Adrenal gland (tissue), 12 donors: ENCODE data around the gene GNB5. TPM values are rescaled to one million over a fixed set of nuclear protein-coding genes. Genes with fewer than 3 reads are reported as not detected.
A peak's percentile ranks its signal among the peaks of the same experiment; 100 is the strongest.

Experiments
- DNase-seq, 7 donors: peaks; one replicate each; pipeline ENCODE4 v3.0.0-alpha.2; 2019 to 2020
- H3K27ac ChIP-seq, 5 donors: fragments of 200-600 bp; sonication (generic) in 4 of 5; 1 replicate in 3 of 5; 2 replicates in 2 of 5; pipeline versions ENCODE4 v1.5.1 to v1.8.0; 2016 to 2020; ENCODE audit warnings: mild to moderate bottlenecking in 1 of 5
- H3K27me3 ChIP-seq: fragments of 200-600 bp; 2 replicates; pipeline ENCODE4 v1.8.0; 2021
- H3K36me3 ChIP-seq, 2 donors: fragments of 200-600 bp; replicated peaks in 1 of 2; 1 replicate in 1 of 2; 2 replicates in 1 of 2; pipeline versions ENCODE4 v1.5.1 to v1.8.0; 2018 to 2022
- H3K4me1 ChIP-seq, 2 donors: fragments of 200-600 bp; replicated peaks in 1 of 2; 1 replicate in 1 of 2; 2 replicates in 1 of 2; pipeline versions ENCODE4 v1.5.1 to v1.8.0; 2018 to 2021
- H3K4me3 ChIP-seq, 4 donors: fragments of 200-600 bp; sonication (generic) in 3 of 4; one replicate each; pipeline ENCODE4 v1.5.1; 2016 to 2018
- H3K9me3 ChIP-seq, 3 donors: fragments of 200-600 bp; sonication (generic) in 1 of 3; replicated peaks in 1 of 3; 1 replicate in 2 of 3; 2 replicates in 1 of 3; pipeline versions ENCODE4 v1.5.1 to v1.8.0; 2016 to 2021
- CTCF ChIP-seq, 6 experiments: fragments of 450-650 bp in 4 of 6; fragments of 200-600 bp in 2 of 6; sonication (generic) in 1 of 6; IDR thresholded peaks; 1 replicate in 5 of 6; 2 replicates in 1 of 6; pipeline versions ENCODE4 v1.5.1 to v1.8.0; 2016 to 2021; ENCODE audit warnings: antibody characterized with exemption in 6 of 6, mild to moderate bottlenecking in 2 of 6, moderate library complexity in 1 of 6
- POLR2A ChIP-seq, 2 donors: fragments of 450-650 bp; IDR thresholded peaks; one replicate each; pipeline ENCODE4 v1.6.1; 2017; ENCODE audit warnings: antibody characterized with exemption in 2 of 2, mild to moderate bottlenecking in 2 of 2, moderate library complexity in 1 of 2
- WGBS, 4 donors: extraction: QIAGEN DNeasy Blood & Tissue Kit in 2 of 4; methylation state at CpG; one replicate each; pipeline versions ENCODE4 v1.1.5 to v1.1.7; 2013 to 2017; 5-methylcytosine and 5-hydroxymethylcytosine counted together
- intact Hi-C, 2 donors: fragments of 100-400 bp; cut with DNase I; formaldehyde crosslinking; loops; one replicate each; pipeline versions ENCODE4 v1.14.1 to v1.15.0; 2022 to 2023
- polyA plus RNA-seq, 3 donors: library from polyadenylated mRNA; stranded (reverse); fragments of 200-250 nt in 2 of 3; fragments of 350-450 nt in 1 of 3; fragmentation: Illumina TruSeq in 1 of 3; extraction: RNeasy Lipid Tissue Mini Kit (QIAGEN cat#74804) in 1 of 3; gene quantifications; one replicate each; pipeline ENCODE4 v1.2.3, GENCODE V29; 2013 to 2014
- total RNA-seq, 9 donors: library from RNA; depleted of rRNA in 4 of 9; stranded (reverse); fragments of >200 nt in 4 of 9; fragments of 120-200 nt in 1 of 9; fragmentation: NEBNext Ultra II Directional in 1 of 9; extraction: Animal tissue kit (Norgen Biotek cat#: 25700) in 1 of 9; gene quantifications; one replicate each; pipeline versions ENCODE4 v1.1.0 to v1.2.4, GENCODE V29; 2013 to 2023
- donor health status: healthy with polysubstance abuse.
- donor health status: Bipolar disorder and iron deficiency.
- donor health status: DM: yes; HTN: yes; CAD: no.
- donor health status: DM: no; HTN: no; CAD: no.
- donor health status: DM: no; HTN: no; CAD: no.
- donor health status: DM: yes; HTN: yes; CAD: no.

The GNB5 gene
- total and polyA plus RNA-seq, 12 donors: 2.8 to 60.7 (median 18.8) TPM

GRCh38 chr15:52164631-52165265 is 26.4 kb downstream of the GNB5 start:
- Histone ChIP-seq H3K4me1 (no peaks in the 10 kb centered on the region), H3K27ac (no peak overlapping the region), H3K27me3 (no peaks in the 10 kb centered on the region), H3K9me3 (no peaks in the 10 kb centered on the region), H3K36me3 (no peaks in the 10 kb centered on the region), H3K4me3 (no peak overlapping the region)
- DNase-seq: no peak
- 84 to 92% (median 86%) methylated on average over 2 of the region's 2 CpGs for WGBS, 4 donors
- TF ChIP-seq POLR2A (IDR thresholded peaks at IDR 0.05) (no peak), CTCF (IDR thresholded peaks at IDR 0.05) (no peak)
- intact Hi-C loops: no loop called here

- TF ChIP-seq POLR2A (IDR thresholded peaks at IDR 0.05): no peak
- peak in 2 of 6 experiments; percentile 15 to 20 for TF ChIP-seq CTCF (IDR thresholded peaks at IDR 0.05)
- peak in 1 of 7 donors; percentile 50 for DNase-seq
- Histone ChIP-seq H3K9me3 (no peaks in the 10 kb centered on the region), H3K27ac (no peak overlapping the region), H3K4me1 (no peaks in the 10 kb centered on the region), H3K27me3 (no peaks in the 10 kb centered on the region), H3K4me3 (no peak overlapping the region), H3K36me3 (no peaks in the 10 kb centered on the region)
- 90 to 97% (median 93%) methylated on average over 13 to 19 of the region's 19 CpGs for WGBS, 4 donors
- intact Hi-C loops: no loop called here
Observed at GRCh38 chr15:52163321-52164190, 27.6 kb downstream of the GNB5 start.

- WGBS, 4 donors: 90 to 92% (median 91%) methylated on average over 17 to 22 of the region's 22 CpGs
- Histone ChIP-seq H3K4me1 (no peaks in the 10 kb centered on the region), H3K27ac (no peak overlapping the region), H3K9me3 (no peaks in the 10 kb centered on the region), H3K4me3 (no peak overlapping the region), H3K27me3 (no peaks in the 10 kb centered on the region), H3K36me3 (no peaks in the 10 kb centered on the region)
- intact Hi-C loops: no loop called here
- no peak for DNase-seq
- TF ChIP-seq POLR2A (IDR thresholded peaks at IDR 0.05) (no peak), CTCF (IDR thresholded peaks at IDR 0.05) (no peak)
Observed at GRCh38 chr15:52162876-52163275, 28.3 kb downstream of the GNB5 start.

GRCh38 chr15:52162260-52162659 is 28.9 kb downstream of the GNB5 start:
- no peaks in the 10 kb centered on the region for H3K9me3 ChIP-seq
- H3K4me3 ChIP-seq: no peak overlapping the region
- TF ChIP-seq POLR2A (IDR thresholded peaks at IDR 0.05) (no peak), CTCF (IDR thresholded peaks at IDR 0.05) (no peak)
- no peaks in the 10 kb centered on the region for H3K4me1 ChIP-seq
- H3K27me3 ChIP-seq: no peaks in the 10 kb centered on the region
- no peak overlapping the region for H3K27ac ChIP-seq
- no peaks in the 10 kb centered on the region for H3K36me3 ChIP-seq
- intact Hi-C loops: no loop called here
- WGBS, 4 donors: 87 to 92% (median 90%) methylated on average over 4 of the region's 4 CpGs
- DNase-seq: no peak
